GM18502 (cell line): ENCODE data around the gene RBM43.
A peak's percentile ranks its signal among the peaks of the same experiment; 100 is the strongest.
"Not testable (repeated sequence)": the region's sequence is repeated elsewhere in the genome, so short reads cannot be mapped to it uniquely, and the experiment has no call there.

ENCODE experiments used
- ATAC-seq: cut with Tn5 transposase; IDR thresholded peaks from one replicate; pipeline ENCODE4 v1.9.1; 2021; ENCODE audit warnings: mild to moderate bottlenecking; ENCODE audit not compliant: unreplicated experiment, poor library complexity

Gene RBM43

GRCh38 chr2:151269798-151270568 is 8.3 kb upstream of the RBM43 start:
- no peak for ATAC-seq

GRCh38 chr2:151268085-151268484 is 6.4 kb upstream of the RBM43 start:
- ATAC-seq = no peak

GRCh38 chr2:151267537-151267936 is 5.9 kb upstream of the RBM43 start:
- ATAC-seq = no peak

GRCh38 chr2:151265991-151266390 is 4.3 kb upstream of the RBM43 start:
- no peak for ATAC-seq

- no peak for ATAC-seq
Observed at GRCh38 chr2:151264157-151264825, 2.6 kb upstream of the RBM43 start.

- ATAC-seq = no peak
Observed at GRCh38 chr2:151262629-151263028, 966 bp upstream of the RBM43 start.

- ATAC-seq = no peak
Observed at GRCh38 chr2:151261977-151262291, 271 bp upstream of the RBM43 start.

- ATAC-seq = peak; percentile 5
Observed at GRCh38 chr2:151260573-151261230, 961 bp downstream of the RBM43 start.

- no peak for ATAC-seq
Observed at GRCh38 chr2:151258121-151258520, 3.5 kb downstream of the RBM43 start.

GRCh38 chr2:151252646-151253045 is 9.0 kb downstream of the RBM43 start:
- no peak for ATAC-seq

GRCh38 chr2:151251012-151251411 is 10.7 kb downstream of the RBM43 start:
- ATAC-seq = no peak

GRCh38 chr2:151247432-151247831 is 14.2 kb downstream of the RBM43 start:
- ATAC-seq = no peak

GRCh38 chr2:151246152-151246551 is 15.5 kb downstream of the RBM43 start:
- ATAC-seq = no peak

GRCh38 chr2:151243468-151243867 is 18.2 kb downstream of the RBM43 start:
- ATAC-seq = no peak

- no peak for ATAC-seq
Observed at GRCh38 chr2:151241224-151241623, 20.4 kb downstream of the RBM43 start.

GRCh38 chr2:151240433-151240832 is 21.2 kb downstream of the RBM43 start:
- no peak for ATAC-seq

GRCh38 chr2:151239624-151240023 is 22.0 kb downstream of the RBM43 start:
- ATAC-seq = no peak

- peak; percentile 84 for ATAC-seq
Observed at GRCh38 chr2:151238527-151239487, 22.9 kb downstream of the RBM43 start.

- ATAC-seq = no peak
Observed at GRCh38 chr2:151237422-151238025, 24.1 kb downstream of the RBM43 start.

- not testable (repeated sequence) for ATAC-seq
Observed at GRCh38 chr2:151233760-151234159, 27.9 kb downstream of the RBM43 start.
